Pancreas (tissue), 10 donors: ENCODE results near the gene TFAP2B. TPM values are rescaled to one million over a fixed set of nuclear protein-coding genes. Genes with fewer than 3 reads are reported as not detected.

Experiments used
- ATAC-seq, 4 donors: fragments of 200-7000 bp; cut with Tn5 transposase; one replicate each; pipeline versions ENCODE4 v1.8.0 to v1.9.1; 2020; ENCODE audit warnings: mild to moderate bottlenecking in 4 of 4, moderate library complexity in 4 of 4
- DNase-seq, 6 donors: peaks; one replicate each; pipeline ENCODE4 v3.0.0-alpha.2; 2020
- FAIRE-seq: peaks from 2 replicates; lab custom pipeline; 2012; peaks lifted over from hg19 to GRCh38; lab: Jason Lieb, UNC
- H3K27ac ChIP-seq, 4 donors: fragments of 200-600 bp; sonication (generic); 1 replicate in 3 of 4; 2 replicates in 1 of 4; pipeline versions ENCODE4 v1.5.0 to v1.8.0; 2020
- H3K27me3 ChIP-seq, 4 donors: fragments of 200-600 bp; one replicate each; pipeline ENCODE4 v1.8.0; 2021
- H3K36me3 ChIP-seq, 3 donors: fragments of 200-600 bp; sonication (generic) in 1 of 3; one replicate each; pipeline versions ENCODE4 v1.5.0 to v1.8.0; 2020 to 2021
- H3K4me1 ChIP-seq, 3 donors: fragments of 200-600 bp; one replicate each; pipeline ENCODE4 v1.8.0; 2021
- H3K4me3 ChIP-seq, 4 donors: fragments of 200-600 bp; sonication (generic) in 2 of 4; one replicate each; pipeline versions ENCODE4 v1.5.0 to v1.8.0; 2020 to 2021
- H3K9me3 ChIP-seq, 4 donors: fragments of 200-600 bp; one replicate each; pipeline ENCODE4 v1.8.0; 2021
- WGBS, 2 donors: extraction: QIAGEN DNeasy Blood & Tissue Kit; methylation state at CpG; one replicate each; pipeline ENCODE4 v1.1.7; 2013; 5-methylcytosine and 5-hydroxymethylcytosine counted together
- intact Hi-C, 3 donors: fragments of 100-400 bp; cut with DNase I; formaldehyde crosslinking; loops; one replicate each; pipeline versions ENCODE4 v1.11.1 to v1.14.2; 2022
- polyA plus RNA-seq, 2 donors: library from polyadenylated mRNA; stranded (reverse); fragments of 200-250 nt; gene quantifications; one replicate each; pipeline ENCODE4 v1.2.3, GENCODE V29; 2013
- total RNA-seq, 6 donors: library from RNA; stranded (reverse); fragmentation: NEBNext Ultra II Directional in 4 of 6; extraction: Animal tissue kit (Norgen Biotek cat#: 25700) in 4 of 6; gene quantifications; one replicate each; pipeline versions ENCODE4 v1.2.1 to v1.2.4, GENCODE V29; 2021 to 2023
- TF ChIP-seq, protein P1 (sequence below), 4 donors: fragments of 200-600 bp; sonication (generic) in 3 of 4; IDR thresholded peaks; one replicate each; pipeline versions ENCODE4 v1.5.0 to v1.8.0; 2021; ENCODE audit warnings: antibody characterized with exemption in 4 of 4
- donor health status: healthy with polysubstance abuse.
- donor health status: DM: no; HTN: no; CAD: no; lungs with moderate emphysema.
- donor health status: DM: no; HTN: no; CAD: no.
- donor health status: control.
- donor health status: control.
- donor health status: Bipolar disorder and iron deficiency.
- donor health status: DM: yes; HTN: yes; CAD: no.
- donor health status: DM: no; HTN: no; CAD: no.
- donor health status: DM: no; HTN: no; CAD: no.
- donor health status: DM: yes; HTN: yes; CAD: no.

Gene TFAP2B
- total and polyA plus RNA-seq, 8 donors = not detected

DNA sequence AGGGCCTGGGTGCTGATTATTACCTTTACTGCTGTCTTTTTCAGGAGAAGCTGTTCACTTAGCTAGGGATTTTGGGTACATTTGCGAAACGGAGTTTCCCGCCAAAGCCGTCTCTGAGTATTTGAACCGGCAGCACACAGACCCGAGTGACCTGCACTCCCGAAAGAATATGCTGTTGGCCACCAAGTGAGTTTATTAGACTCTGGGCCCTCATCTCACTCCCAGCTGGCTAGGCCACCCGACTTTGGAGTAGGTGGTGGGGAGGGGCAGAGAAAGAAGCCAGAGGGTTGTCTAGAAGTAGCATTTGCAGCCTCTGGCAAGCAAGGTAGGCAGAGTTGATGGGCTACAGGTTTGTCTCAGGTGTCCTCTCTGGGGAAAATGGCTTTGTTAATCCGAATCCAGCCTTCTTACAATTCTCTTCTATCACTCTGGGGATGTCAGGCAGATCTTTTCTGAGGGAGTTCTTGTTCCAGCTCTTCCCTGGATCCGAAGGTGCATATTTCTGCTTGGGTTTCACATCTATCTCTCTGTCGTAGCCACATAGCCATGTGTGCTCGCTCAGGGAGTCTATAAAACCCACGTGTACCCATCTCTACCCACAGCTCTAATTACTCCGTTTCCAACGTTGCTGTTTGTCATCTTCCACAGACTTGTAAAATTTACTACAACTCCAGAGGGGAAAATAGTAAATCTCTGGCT lies 21.6 kb downstream of the TFAP2B start:
- Histone ChIP-seq H3K4me3 (no peak overlapping the region), H3K9me3 (no peaks in the 10 kb centered on the region), H3K4me1 (no peaks in the 10 kb centered on the region), H3K27ac (no peak overlapping the region), H3K27me3 (peaks cover 0 to 58% (median 16%) of the 10 kb centered on the region in 4 donors), H3K36me3 (no peaks in the 10 kb centered on the region)
- TF ChIP-seq, protein P1, sequence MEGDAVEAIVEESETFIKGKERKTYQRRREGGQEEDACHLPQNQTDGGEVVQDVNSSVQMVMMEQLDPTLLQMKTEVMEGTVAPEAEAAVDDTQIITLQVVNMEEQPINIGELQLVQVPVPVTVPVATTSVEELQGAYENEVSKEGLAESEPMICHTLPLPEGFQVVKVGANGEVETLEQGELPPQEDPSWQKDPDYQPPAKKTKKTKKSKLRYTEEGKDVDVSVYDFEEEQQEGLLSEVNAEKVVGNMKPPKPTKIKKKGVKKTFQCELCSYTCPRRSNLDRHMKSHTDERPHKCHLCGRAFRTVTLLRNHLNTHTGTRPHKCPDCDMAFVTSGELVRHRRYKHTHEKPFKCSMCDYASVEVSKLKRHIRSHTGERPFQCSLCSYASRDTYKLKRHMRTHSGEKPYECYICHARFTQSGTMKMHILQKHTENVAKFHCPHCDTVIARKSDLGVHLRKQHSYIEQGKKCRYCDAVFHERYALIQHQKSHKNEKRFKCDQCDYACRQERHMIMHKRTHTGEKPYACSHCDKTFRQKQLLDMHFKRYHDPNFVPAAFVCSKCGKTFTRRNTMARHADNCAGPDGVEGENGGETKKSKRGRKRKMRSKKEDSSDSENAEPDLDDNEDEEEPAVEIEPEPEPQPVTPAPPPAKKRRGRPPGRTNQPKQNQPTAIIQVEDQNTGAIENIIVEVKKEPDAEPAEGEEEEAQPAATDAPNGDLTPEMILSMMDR (IDR thresholded peaks at IDR 0.05) = no peak
- WGBS, 2 donors = 53 to 59% methylated on average over 15 of the region's 15 CpGs
- no peak for ATAC-seq
- intact Hi-C loops = no loop called here
- FAIRE-seq = no peak
- no peak for DNase-seq

DNA sequence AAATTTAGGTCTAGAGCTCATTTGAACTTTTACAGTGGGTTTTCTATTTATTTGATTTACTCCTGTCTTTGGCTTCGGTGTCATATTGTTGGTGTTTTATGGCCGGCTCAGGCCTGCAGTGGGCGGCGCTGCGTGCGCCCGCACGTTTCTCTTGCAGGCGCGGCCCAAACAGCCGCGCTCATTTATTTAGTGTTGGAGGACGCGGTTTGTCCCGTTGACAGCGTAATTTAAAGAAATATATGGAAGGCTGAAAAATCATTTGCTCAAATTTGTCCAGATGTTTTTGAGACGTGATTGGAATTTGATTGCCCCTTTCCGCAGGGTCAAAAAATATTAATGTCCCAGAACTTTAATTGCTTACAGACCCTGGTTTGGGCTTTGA lies 22.1 kb downstream of the TFAP2B start:
- DNase-seq (no peak), FAIRE-seq (no peak), ATAC-seq (no peak)
- no peaks in the 10 kb centered on the region for H3K9me3 ChIP-seq
- no peaks in the 10 kb centered on the region for H3K36me3 ChIP-seq
- intact Hi-C loops = no loop called here
- H3K27ac ChIP-seq = no peak overlapping the region
- no peaks in the 10 kb centered on the region for H3K4me1 ChIP-seq
- WGBS, 2 donors = 30 to 36% methylated on average over 18 of the region's 18 CpGs
- TF ChIP-seq, protein P1 (IDR thresholded peaks at IDR 0.05) = no peak
- H3K27me3 ChIP-seq = peaks cover 0 to 58% (median 18%) of the 10 kb centered on the region in 4 donors
- H3K4me3 ChIP-seq = no peak overlapping the region

DNA sequence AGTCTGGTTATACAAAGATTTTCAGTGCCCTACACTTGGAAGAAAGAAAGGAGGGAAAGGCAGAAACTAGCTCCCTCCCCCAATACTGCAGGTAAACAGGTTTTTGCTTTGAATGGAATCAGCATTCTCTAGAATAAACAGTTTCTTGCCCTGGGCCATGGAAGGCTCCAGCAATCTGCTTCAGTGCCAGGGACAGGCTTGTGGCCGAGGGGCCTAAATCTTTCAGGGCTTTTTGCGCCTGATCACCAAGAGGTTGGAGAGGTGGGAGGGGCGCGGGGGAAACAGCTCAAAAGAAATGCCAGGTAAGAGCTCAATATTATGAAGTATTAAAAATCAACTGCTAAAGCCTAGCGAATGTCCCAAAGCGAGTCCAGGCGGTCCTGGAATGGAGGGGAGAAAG lies 23.8 kb downstream of the TFAP2B start:
- intact Hi-C loops = no loop called here
- Histone ChIP-seq H3K27ac (no peak overlapping the region), H3K27me3 (peaks cover 0 to 58% (median 18%) of the 10 kb centered on the region in 4 donors), H3K9me3 (no peaks in the 10 kb centered on the region), H3K4me1 (no peaks in the 10 kb centered on the region), H3K36me3 (no peaks in the 10 kb centered on the region), H3K4me3 (no peak overlapping the region)
- FAIRE-seq (no peak), DNase-seq (no peak), ATAC-seq (no peak)
- 27 to 29% methylated on average over 7 of the region's 7 CpGs for WGBS, 2 donors
- TF ChIP-seq, protein P1 (IDR thresholded peaks at IDR 0.05) = no peak

DNA sequence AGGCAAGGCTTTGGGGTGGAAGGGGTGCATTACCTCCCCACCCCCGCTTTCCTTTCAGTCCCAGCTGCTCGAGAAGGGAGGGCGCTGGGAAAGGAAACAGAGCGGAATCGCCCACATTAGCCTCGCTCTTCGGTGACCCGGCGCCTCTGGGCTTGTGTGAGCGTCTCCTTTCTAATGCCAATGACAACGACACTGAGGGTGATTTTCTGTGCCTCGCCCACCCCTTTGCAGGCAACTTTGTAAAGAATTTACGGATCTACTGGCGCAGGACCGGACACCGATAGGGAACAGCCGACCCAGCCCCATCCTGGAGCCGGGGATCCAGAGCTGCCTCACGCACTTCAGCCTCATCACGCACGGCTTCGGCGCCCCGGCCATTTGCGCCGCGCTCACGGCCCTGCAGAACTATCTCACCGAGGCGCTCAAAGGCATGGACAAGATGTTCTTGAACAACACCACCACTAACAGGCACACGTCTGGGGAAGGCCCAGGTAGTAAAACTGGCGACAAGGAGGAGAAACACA lies 24.3 kb downstream of the TFAP2B start:
- WGBS, 2 donors = 9 to 10% methylated on average over 32 of the region's 32 CpGs
- H3K36me3 ChIP-seq = no peaks in the 10 kb centered on the region
- no peak overlapping the region for H3K4me3 ChIP-seq
- DNase-seq (no peak), ATAC-seq (no peak), FAIRE-seq (no peak)
- H3K27ac ChIP-seq = no peak overlapping the region
- TF ChIP-seq, protein P1 (IDR thresholded peaks at IDR 0.05) = no peak
- intact Hi-C loops = no loop called here
- peaks cover 0 to 60% (median 17%) of the 10 kb centered on the region in 4 donors for H3K27me3 ChIP-seq
- no peaks in the 10 kb centered on the region for H3K4me1 ChIP-seq
- H3K9me3 ChIP-seq = no peaks in the 10 kb centered on the region

DNA sequence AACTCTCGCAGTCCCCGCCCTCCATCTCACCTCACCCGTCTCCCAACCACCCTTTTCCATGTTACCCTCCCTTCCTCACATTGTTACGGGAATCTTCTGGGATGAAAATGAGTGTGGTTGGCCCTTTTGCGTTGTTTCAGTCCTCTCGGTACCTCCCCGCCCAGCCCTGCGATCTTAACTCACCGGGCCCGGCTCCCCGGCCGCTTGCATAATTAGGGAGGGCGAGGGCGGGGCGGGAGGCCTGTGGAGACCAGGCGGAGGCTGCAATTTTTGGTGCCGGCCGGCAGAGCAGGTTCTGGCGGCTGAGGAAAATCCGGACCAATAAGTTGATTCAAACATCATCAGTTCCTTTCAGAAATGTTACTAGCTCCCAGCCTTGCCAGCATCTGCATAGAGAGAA lies 25.2 kb downstream of the TFAP2B start:
- Histone ChIP-seq H3K4me1 (no peaks in the 10 kb centered on the region), H3K9me3 (no peaks in the 10 kb centered on the region), H3K27ac (no peak overlapping the region), H3K4me3 (no peak overlapping the region), H3K27me3 (peaks cover 0 to 66% (median 17%) of the 10 kb centered on the region in 4 donors), H3K36me3 (no peaks in the 10 kb centered on the region)
- ATAC-seq (no peak), DNase-seq (peak in 1 of 6 donors; percentile 33), FAIRE-seq (no peak)
- 7 to 8% methylated on average over 20 of the region's 20 CpGs for WGBS, 2 donors
- intact Hi-C loops = no loop called here
- TF ChIP-seq, protein P1 (IDR thresholded peaks at IDR 0.05) = no peak
